Measurements from ENCODE around the gene BICRA.

Gene BICRA

GRCh38 chr19:47752440-47753211 is 143.7 kb downstream of the BICRA start:
- DNase-seq: no peak

Data from NCI-H526 treated with DMSO at 0.1 percent for 48 hours (cell line).